HEK293T (cell line): ENCODE results near the gene CCDC43.
A peak's percentile ranks its signal among the peaks of the same experiment; 100 is the strongest.

Source experiments
- CTCF ChIA-PET: fragments of 350-600 bp; formaldehyde crosslinking; extraction: SDS; loops from one replicate; lab custom pipeline; 2021; ENCODE audit warnings: antibody characterized with exemption, inconsistent platforms; lab: Yijun Ruan, JAX
- POLR2A ChIA-PET: fragments of 350-600 bp; formaldehyde crosslinking; extraction: SDS; loops from one replicate; lab custom pipeline; 2020; ENCODE audit warnings: antibody characterized with exemption, inconsistent platforms; lab: Yijun Ruan, JAX
- DNase-seq: peaks from one replicate; pipeline ENCODE4 v3.0.0; 2012; ENCODE audit warnings: mixed read lengths; ENCODE audit errors: extremely low spot score
- ARNT ChIP-seq: fragments of 450-650 bp; IDR thresholded peaks from 2 replicates; pipeline ENCODE4 v1.6.1; 2017; ENCODE audit warnings: mild to moderate bottlenecking
- BHLHE40 ChIP-seq: fragments of 450-650 bp; IDR thresholded peaks from 2 replicates; pipeline ENCODE4 v1.6.1; 2016; ENCODE audit warnings: mild to moderate bottlenecking, moderate library complexity, borderline replicate concordance
- CTBP1 ChIP-seq: fragments of 450-650 bp; IDR thresholded peaks from 2 replicates; pipeline ENCODE4 v1.6.1; 2016; ENCODE audit warnings: borderline replicate concordance
- ELF4 ChIP-seq: fragments of 450-650 bp; IDR thresholded peaks from 2 replicates; pipeline ENCODE4 v1.6.1; 2017; ENCODE audit warnings: antibody characterized with exemption
- FOXA1 ChIP-seq: fragments of 450-650 bp; IDR thresholded peaks from 2 replicates; pipeline ENCODE4 v1.6.1; 2016; ENCODE audit warnings: mild to moderate bottlenecking
- FOXK2 ChIP-seq: fragments of 450-650 bp; IDR thresholded peaks from 2 replicates; pipeline ENCODE4 v1.6.1; 2016; ENCODE audit warnings: mild to moderate bottlenecking
- FOXM1 ChIP-seq: fragments of 450-650 bp; IDR thresholded peaks from 2 replicates; pipeline ENCODE4 v1.6.1; 2017; ENCODE audit warnings: mild to moderate bottlenecking, borderline replicate concordance
- HDGF ChIP-seq: fragments of 450-650 bp; IDR thresholded peaks from 2 replicates; pipeline ENCODE4 v1.6.1; 2017; ENCODE audit warnings: antibody characterized with exemption, borderline replicate concordance
- L3MBTL2 ChIP-seq: fragments of 450-650 bp; conservative IDR thresholded peaks from 2 replicates; pipeline ENCODE4 v1.6.1; 2016; ENCODE audit warnings: mild to moderate bottlenecking
- LEF1 ChIP-seq: fragments of 450-650 bp; IDR thresholded peaks from 2 replicates; pipeline ENCODE4 v1.6.1; 2017; ENCODE audit warnings: mild to moderate bottlenecking, borderline replicate concordance
- NFRKB ChIP-seq: fragments of 450-650 bp; IDR thresholded peaks from 2 replicates; pipeline ENCODE4 v1.6.1; 2016; ENCODE audit warnings: mild to moderate bottlenecking, moderate library complexity
- PKNOX1 ChIP-seq: fragments of 450-650 bp; IDR thresholded peaks from 2 replicates; pipeline ENCODE4 v1.6.1; 2016
- SP1 ChIP-seq: fragments of 450-650 bp; IDR thresholded peaks from 2 replicates; pipeline ENCODE4 v1.6.1; 2017
- SUZ12 ChIP-seq: fragments of 450-650 bp; IDR thresholded peaks from 2 replicates; pipeline ENCODE4 v1.6.1; 2016; ENCODE audit warnings: mild to moderate bottlenecking
- TARDBP ChIP-seq: fragments of 450-650 bp; IDR thresholded peaks from 2 replicates; pipeline ENCODE4 v1.6.1; 2016
- ZNF384 ChIP-seq: fragments of 450-650 bp; IDR thresholded peaks from 2 replicates; pipeline ENCODE4 v1.6.1; 2016

CCDC43 gene

GRCh38 chr17:44673893-44674292 is 15.7 kb downstream of the CCDC43 start:
- no peak for DNase-seq
- TF ChIP-seq ARNT: no peak
- TF ChIP-seq LEF1: no peak
- TF ChIP-seq NFRKB: no peak
- no peak for TF ChIP-seq PKNOX1
- no peak for TF ChIP-seq FOXM1
- no peak for TF ChIP-seq L3MBTL2
- no peak for TF ChIP-seq HDGF
- no peak for TF ChIP-seq FOXK2
- TF ChIP-seq SP1: no peak
- TF ChIP-seq BHLHE40: no peak
- TF ChIP-seq TARDBP: no peak
- no peak for TF ChIP-seq CTBP1
- no peak for TF ChIP-seq ELF4
- no peak for TF ChIP-seq FOXA1
- no peak for TF ChIP-seq SUZ12
- no peak for TF ChIP-seq ZNF384
- CTCF ChIA-PET: interaction anchor here (0.6 kb wide), 1 partner anchor 28 kb away, joined by 3 read pairs; no protein-coding TSS in a partner anchor
- POLR2A ChIA-PET: no interaction called here

GRCh38 chr17:44672479-44673093 is 17.0 kb downstream of the CCDC43 start:
- no peak for DNase-seq
- POLR2A ChIA-PET: no interaction called here
- TF ChIP-seq CTBP1: no peak
- CTCF ChIA-PET: interaction anchor here (0.8 to 2.0 kb wide), 3 partner anchors 13 to 139 kb away, joined by 3 to 10 read pairs (median 3); no protein-coding TSS in a partner anchor

GRCh38 chr17:44666006-44666405 is 23.6 kb downstream of the CCDC43 start:
- DNase-seq: no peak
- CTCF ChIA-PET: interaction anchor here (0.6 to 1.5 kb wide), 2 partner anchors 10 to 40 kb away, joined by 4 to 5 read pairs; partner anchors contain the start of gene MEIOC
- POLR2A ChIA-PET: interaction anchor here (1.6 kb wide), 1 partner anchor 24 kb away, joined by 5 read pairs; the partner anchor contains the start of gene CCDC43
- TF ChIP-seq ZNF384 (no peak), ARNT (no peak), SUZ12 (no peak), BHLHE40 (no peak), FOXM1 (no peak), PKNOX1 (no peak), NFRKB (no peak), SP1 (no peak), ELF4 (no peak)

GRCh38 chr17:44664867-44665266 is 24.7 kb downstream of the CCDC43 start:
- ChIA-PET POLR2A (no interaction called here), CTCF (no interaction called here)
- TF ChIP-seq FOXA1 (no peak), LEF1 (no peak), ARNT (no peak), ZNF384 (no peak), CTBP1 (no peak), PKNOX1 (peak; percentile 15; the same call in 1 of the 2 replicates), ELF4 (no peak), HDGF (no peak)
- no peak for DNase-seq

GRCh38 chr17:44663095-44663494 is 26.5 kb downstream of the CCDC43 start:
- ChIA-PET POLR2A (no interaction called here), CTCF (no interaction called here)
- DNase-seq: no peak
- TF ChIP-seq HDGF (no peak), BHLHE40 (no peak), FOXK2 (no peak), ELF4 (no peak), SUZ12 (no peak), PKNOX1 (no peak), FOXA1 (no peak), LEF1 (no peak), ZNF384 (no peak), TARDBP (no peak), SP1 (no peak), FOXM1 (no peak), L3MBTL2 (no peak), NFRKB (no peak)

GRCh38 chr17:44661835-44662234 is 27.7 kb downstream of the CCDC43 start:
- ChIA-PET CTCF (no interaction called here), POLR2A (interaction anchor here (1.4 kb wide), 1 partner anchor 28 kb away, joined by 3 read pairs; no protein-coding TSS in a partner anchor)
- TF ChIP-seq ELF4 (no peak), CTBP1 (no peak), ARNT (no peak), LEF1 (no peak), FOXA1 (no peak), NFRKB (no peak), SP1 (no peak), FOXK2 (no peak)
- no peak for DNase-seq
